IPS-18c (cell line): ENCODE measurements around the gene KCTD14.
"Not testable (repeated sequence)": the region's sequence is repeated elsewhere in the genome, so short reads cannot be mapped to it uniquely, and the experiment has no call there.

Experiments
- H3K4me3 ChIP-seq: 2 replicates; pipeline ENCODE4 v1.7.0; 2013; ENCODE audit warnings: low read depth, mild to moderate bottlenecking, low read length, moderate library complexity; ENCODE audit not compliant: insufficient read depth
- H3K9me3 ChIP-seq: one replicate; pipeline ENCODE4 v1.6.1; 2013; ENCODE audit warnings: mild to moderate bottlenecking, low read length, moderate library complexity; ENCODE audit not compliant: control insufficient read depth, insufficient read depth

Gene KCTD14

GRCh38 chr11:78034623-78035022 lies 11.5 kb upstream of the KCTD14 start:
- Histone ChIP-seq H3K4me3 (no peak overlapping the region), H3K9me3 (no peaks in the 10 kb centered on the region)

- no peak overlapping the region for H3K4me3 ChIP-seq
- H3K9me3 ChIP-seq: no peaks in the 10 kb centered on the region
Observed at GRCh38 chr11:78033040-78033439, 10.0 kb upstream of the KCTD14 start.

- H3K4me3 ChIP-seq: no peak overlapping the region
Observed at GRCh38 chr11:78032090-78032489, 9.0 kb upstream of the KCTD14 start.

DNA sequence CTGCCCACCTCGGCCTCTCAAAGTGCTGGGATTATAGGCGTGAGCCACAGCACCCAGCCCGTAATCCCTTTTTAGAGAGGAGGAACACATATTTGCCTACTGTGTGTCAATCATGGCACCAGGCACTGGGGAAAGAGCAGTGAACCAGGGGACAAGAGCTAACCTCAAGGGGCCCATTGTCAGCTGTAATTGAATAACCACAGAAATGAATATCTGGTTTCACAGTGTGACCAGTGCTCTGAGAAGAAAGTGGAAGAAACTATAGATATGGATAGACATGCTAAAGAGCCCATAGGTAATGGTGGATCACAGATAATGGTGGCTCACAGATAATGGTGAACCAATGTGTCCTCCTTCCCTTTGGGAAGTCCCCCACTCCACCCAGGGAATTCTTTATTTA lies 8.6 kb upstream of the KCTD14 start:
- no peak overlapping the region for H3K4me3 ChIP-seq

More at GRCh38 chr11:78032090-78032489, 9.0 kb upstream of the KCTD14 start:
- H3K9me3 ChIP-seq: no peaks in the 10 kb centered on the region

GRCh38 chr11:78030429-78031325 lies 7.6 kb upstream of the KCTD14 start:
- Histone ChIP-seq H3K4me3 (no peak overlapping the region), H3K9me3 (no peaks in the 10 kb centered on the region)

More for the DNA sequence above, 8.6 kb upstream of the KCTD14 start:
- no peaks in the 10 kb centered on the region for H3K9me3 ChIP-seq

GRCh38 chr11:78028423-78028822 lies 5.3 kb upstream of the KCTD14 start:
- not testable (repeated sequence) for H3K9me3 ChIP-seq, H3K4me3 ChIP-seq

DNA sequence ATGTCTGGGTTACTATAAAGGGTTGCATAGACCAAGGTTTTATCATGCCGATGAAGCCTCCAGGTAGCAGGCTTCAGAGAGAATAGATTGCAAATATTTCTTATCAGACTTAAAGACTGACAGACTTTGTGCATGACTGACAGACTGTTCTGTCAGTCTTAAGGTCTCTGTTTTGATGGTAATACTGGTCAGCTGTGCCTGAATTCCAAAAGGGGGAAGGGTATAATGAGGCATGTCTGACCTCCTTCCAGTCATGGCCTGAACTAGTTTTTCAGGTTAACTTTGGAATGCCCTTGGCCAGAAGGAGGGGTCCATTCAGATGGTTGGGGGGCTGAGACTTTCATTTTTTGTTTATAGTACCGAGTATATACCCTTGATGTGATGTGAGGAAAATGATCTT lies 4.7 kb upstream of the KCTD14 start:
- H3K4me3 ChIP-seq: no peak overlapping the region
- no peaks in the 10 kb centered on the region for H3K9me3 ChIP-seq

DNA sequence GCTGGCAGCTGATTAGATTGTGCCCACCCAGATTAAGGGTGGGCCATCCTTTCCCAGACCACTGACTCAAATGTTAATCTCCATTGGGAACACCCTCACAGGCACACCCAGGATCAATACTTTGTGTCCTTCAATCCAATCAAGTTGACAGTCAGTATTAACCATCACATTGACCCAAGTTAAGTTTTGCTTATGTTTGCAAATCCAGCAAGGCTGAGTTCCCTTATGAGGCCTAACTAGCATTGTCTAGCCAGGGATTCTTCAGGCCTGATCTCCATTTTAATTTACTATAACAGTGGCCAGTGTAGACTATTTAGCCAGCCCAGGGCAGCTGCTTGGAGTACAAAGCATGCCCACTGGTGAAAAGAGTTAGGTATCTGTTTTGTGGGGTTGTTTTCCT lies 2.3 kb upstream of the KCTD14 start:
- Histone ChIP-seq H3K4me3 (no peak overlapping the region), H3K9me3 (no peaks in the 10 kb centered on the region)

DNA sequence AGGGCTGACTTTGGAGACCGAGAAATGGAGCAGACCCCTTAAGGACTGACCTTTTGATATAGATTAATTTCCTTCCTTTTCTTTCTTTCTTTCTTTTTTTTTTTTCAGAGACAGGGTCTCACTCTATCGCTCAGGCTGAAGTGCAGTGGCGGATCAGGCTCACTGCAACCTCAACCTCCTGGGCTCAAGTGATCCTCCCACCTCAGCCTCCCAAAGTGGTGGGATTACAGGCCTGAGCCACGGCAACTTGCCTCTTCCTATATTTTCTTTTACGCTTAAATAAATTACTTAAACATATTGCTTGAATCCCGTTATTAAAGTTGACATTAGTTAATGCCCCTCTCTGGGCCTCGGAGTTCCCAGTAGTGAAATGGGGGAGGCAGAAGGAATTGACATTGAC lies 350 bp upstream of the KCTD14 start:
- H3K9me3 ChIP-seq: no peaks in the 10 kb centered on the region
- H3K4me3 ChIP-seq: peak overlapping the region; percentile 77

DNA sequence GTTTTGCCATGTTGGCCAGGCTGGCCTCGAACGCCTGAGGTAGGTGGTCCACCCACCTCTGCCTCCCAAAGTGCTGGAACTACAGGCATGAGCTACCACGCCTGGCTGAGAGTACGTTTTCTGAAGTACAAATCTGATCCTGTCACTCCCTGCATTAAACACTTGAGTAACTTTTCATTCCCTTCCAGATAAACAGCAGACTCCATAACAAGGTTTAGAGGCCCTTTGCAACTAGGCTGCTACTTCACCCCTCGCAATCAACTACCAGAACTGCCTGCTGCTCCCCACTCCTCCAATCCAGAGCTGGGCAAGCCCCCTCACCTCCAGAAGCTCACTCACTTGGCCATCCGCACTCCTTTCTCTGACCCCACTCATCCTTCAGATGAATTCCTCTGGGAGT lies 1.5 kb downstream of the KCTD14 start:
- Histone ChIP-seq H3K9me3 (no peaks in the 10 kb centered on the region), H3K4me3 (no peak overlapping the region)

DNA sequence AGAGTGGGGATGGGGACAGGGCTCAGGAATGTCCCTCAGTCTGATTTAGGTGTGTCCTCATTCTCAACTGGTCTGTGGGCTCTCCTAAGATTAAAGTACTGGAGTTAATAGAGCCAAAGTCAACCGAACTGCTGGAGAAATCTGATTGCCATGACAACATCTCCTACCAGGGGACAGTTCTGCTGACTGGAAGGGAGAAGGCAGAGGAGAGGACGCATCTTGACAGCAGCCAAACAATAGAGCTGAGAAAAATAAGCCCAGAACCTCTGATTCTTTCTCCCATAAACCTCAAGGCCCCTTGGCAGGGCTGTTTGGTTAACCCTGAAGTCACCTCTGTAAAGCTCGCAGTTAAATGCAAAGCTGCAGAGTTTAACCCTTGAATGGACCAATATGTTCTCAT lies 2.8 kb downstream of the KCTD14 start:
- Histone ChIP-seq H3K4me3 (no peak overlapping the region), H3K9me3 (no peaks in the 10 kb centered on the region)

DNA sequence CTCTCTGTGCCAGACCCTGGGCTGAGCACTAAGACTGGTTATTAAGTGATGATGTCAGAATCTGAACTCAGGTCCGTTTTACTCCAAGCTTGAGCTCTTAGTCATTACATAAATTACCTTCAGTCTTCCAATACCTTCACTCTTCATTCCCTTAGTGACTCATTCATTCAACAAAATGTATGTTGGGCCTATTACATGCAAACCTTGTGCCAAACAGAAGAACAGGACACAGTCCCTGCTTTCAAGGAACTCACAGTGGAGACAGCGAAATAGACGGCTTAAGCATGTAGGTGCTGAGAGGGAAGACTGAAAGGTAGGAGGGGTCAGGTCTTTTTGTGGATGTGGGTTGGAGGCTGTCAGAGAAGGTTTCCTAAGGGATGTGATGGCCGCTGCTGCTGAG lies 3.3 kb downstream of the KCTD14 start:
- no peak overlapping the region for H3K4me3 ChIP-seq
- H3K9me3 ChIP-seq: no peaks in the 10 kb centered on the region

DNA sequence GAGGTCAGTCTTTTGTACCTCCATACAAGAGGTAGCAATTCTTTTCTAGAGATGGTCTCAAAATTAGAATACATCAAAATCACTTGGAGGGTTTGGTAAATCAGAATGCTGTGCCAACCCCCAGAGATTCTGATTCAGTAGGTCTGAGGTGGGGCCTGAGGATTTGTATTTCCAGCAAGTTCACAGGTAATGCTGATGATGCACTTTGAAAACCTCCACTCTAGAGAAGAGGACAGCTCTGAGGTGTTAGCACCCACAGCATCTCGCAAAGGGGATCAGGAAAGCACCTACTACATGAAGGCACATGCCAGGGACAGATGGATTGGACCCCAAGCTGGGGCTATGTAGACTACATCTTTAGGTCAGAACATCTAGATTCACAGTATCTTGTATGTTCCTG lies 7.2 kb downstream of the KCTD14 start:
- H3K4me3 ChIP-seq: no peak overlapping the region

GRCh38 chr11:78014937-78015520 lies 8.0 kb downstream of the KCTD14 start:
- not testable (repeated sequence) for H3K4me3 ChIP-seq, H3K9me3 ChIP-seq

More for the DNA sequence above, 7.2 kb downstream of the KCTD14 start:
- H3K9me3 ChIP-seq: no peaks in the 10 kb centered on the region

- H3K9me3 ChIP-seq: no peaks in the 10 kb centered on the region
- no peak overlapping the region for H3K4me3 ChIP-seq
Observed at GRCh38 chr11:78011301-78011700, 11.8 kb downstream of the KCTD14 start.

DNA sequence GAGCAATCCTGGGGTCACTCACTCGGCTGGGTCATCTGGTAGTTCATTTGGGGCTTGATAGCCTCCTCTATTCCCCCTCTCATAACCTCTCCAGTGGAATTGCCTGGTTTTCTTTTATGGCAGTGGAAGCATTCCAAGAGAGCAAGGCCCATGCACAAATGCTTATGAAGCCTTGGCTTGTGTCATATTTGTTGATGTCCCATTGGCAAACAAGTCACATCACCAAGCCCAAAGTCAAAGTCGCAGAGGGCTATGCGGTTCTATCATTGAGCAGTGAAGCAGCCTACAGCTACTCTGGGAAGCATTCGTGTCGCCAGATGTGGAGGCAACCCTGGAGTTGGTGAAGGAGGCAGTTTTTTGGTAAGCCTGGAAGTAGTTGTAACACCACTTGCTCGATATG lies 12.3 kb downstream of the KCTD14 start:
- Histone ChIP-seq H3K9me3 (no peaks in the 10 kb centered on the region), H3K4me3 (no peak overlapping the region)

- Histone ChIP-seq H3K9me3 (no peaks in the 10 kb centered on the region), H3K4me3 (no peak overlapping the region)
Observed at GRCh38 chr11:78010304-78010703, 12.8 kb downstream of the KCTD14 start.

GRCh38 chr11:78009062-78009461 lies 14.0 kb downstream of the KCTD14 start:
- no peaks in the 10 kb centered on the region for H3K9me3 ChIP-seq

More at GRCh38 chr11:78009062-78009461, 14.0 kb downstream of the KCTD14 start:
- H3K4me3 ChIP-seq: no peak overlapping the region
